SU-DHL-6 (cell line): ENCODE results near the gene LPIN3.

Experiments used
- EZH2phosphoT487 ChIP-seq: fragments of 200-600 bp; sonication (generic), shearing (Covaris generic); conservative IDR thresholded peaks from 2 replicates; pipeline ENCODE4 v1.6.1; 2018; ENCODE audit warnings: mild to moderate bottlenecking, antibody characterized with exemption, low read length, moderate library complexity, mixed read lengths
- TF ChIP-seq, protein P1 (sequence below): fragments of 200-600 bp; sonication (generic); IDR thresholded peaks from one replicate; pipeline ENCODE4 v1.5.1; 2017; ENCODE audit warnings: antibody characterized with exemption, mild to moderate bottlenecking, low read length, moderate library complexity; ENCODE audit not compliant: insufficient read depth, poor library complexity, severe bottlenecking

GRCh38 chr20:41367956-41368355 is 27.3 kb downstream of the LPIN3 start:
- TF ChIP-seq, protein P1, sequence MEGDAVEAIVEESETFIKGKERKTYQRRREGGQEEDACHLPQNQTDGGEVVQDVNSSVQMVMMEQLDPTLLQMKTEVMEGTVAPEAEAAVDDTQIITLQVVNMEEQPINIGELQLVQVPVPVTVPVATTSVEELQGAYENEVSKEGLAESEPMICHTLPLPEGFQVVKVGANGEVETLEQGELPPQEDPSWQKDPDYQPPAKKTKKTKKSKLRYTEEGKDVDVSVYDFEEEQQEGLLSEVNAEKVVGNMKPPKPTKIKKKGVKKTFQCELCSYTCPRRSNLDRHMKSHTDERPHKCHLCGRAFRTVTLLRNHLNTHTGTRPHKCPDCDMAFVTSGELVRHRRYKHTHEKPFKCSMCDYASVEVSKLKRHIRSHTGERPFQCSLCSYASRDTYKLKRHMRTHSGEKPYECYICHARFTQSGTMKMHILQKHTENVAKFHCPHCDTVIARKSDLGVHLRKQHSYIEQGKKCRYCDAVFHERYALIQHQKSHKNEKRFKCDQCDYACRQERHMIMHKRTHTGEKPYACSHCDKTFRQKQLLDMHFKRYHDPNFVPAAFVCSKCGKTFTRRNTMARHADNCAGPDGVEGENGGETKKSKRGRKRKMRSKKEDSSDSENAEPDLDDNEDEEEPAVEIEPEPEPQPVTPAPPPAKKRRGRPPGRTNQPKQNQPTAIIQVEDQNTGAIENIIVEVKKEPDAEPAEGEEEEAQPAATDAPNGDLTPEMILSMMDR: no peak
- no peak for TF ChIP-seq EZH2phosphoT487
